H1 (cell line): Measurements from ENCODE around the gene GSG1L.

Experiments used
- ASH2L ChIP-seq: fragments of 200-600, 300-600 bp; sonication (generic); IDR thresholded peaks from one replicate; pipeline ENCODE4 v1.7.1; 2017; ENCODE audit warnings: low read length
- CHD2 ChIP-seq: IDR thresholded peaks from 2 replicates; pipeline ENCODE4 v1.6.1; 2012; ENCODE audit warnings: low read length, improper control_type of control experiment
- CTCF ChIP-seq, 3 experiments: IDR thresholded peaks; 1 replicate in 2 of 3; 2 replicates in 1 of 3; pipeline versions ENCODE4 v1.5.1 to v1.6.1; 2011; ENCODE audit warnings: low read length in 3 of 3, mild to moderate bottlenecking in 3 of 3, inconsistent platforms in 2 of 3, low read depth in 1 of 3, moderate library complexity in 1 of 3; ENCODE audit not compliant: insufficient read depth in 1 of 3; ENCODE audit errors: control extremely low read depth in 1 of 3
- USF2 ChIP-seq: IDR thresholded peaks from 2 replicates; pipeline ENCODE4 v1.6.1; 2011; ENCODE audit warnings: low read length, improper control_type of control experiment

GRCh38 chr16:27777527-27777926 is 286.0 kb downstream of the GSG1L start:
- TF ChIP-seq CHD2 (no peak), CTCF (IDR thresholded peaks at IDR 0.05; ENCODE audit: control extremely low read depth in 1 of 3, insufficient read depth in 1 of 3, low read depth in 1 of 3, low read length in 3 of 3) (no peak), ASH2L (no peak), USF2 (no peak)
